CD4-positive, alpha-beta T cell treated with Interleukin-17A for 4 hours (primary cell): ENCODE data around the gene NOP16.

Experiments
- DNase-seq: peaks from one replicate; pipeline ENCODE4 v3.0.0-alpha.2; 2020; ENCODE audit warnings: mixed read lengths

The NOP16 gene

DNA sequence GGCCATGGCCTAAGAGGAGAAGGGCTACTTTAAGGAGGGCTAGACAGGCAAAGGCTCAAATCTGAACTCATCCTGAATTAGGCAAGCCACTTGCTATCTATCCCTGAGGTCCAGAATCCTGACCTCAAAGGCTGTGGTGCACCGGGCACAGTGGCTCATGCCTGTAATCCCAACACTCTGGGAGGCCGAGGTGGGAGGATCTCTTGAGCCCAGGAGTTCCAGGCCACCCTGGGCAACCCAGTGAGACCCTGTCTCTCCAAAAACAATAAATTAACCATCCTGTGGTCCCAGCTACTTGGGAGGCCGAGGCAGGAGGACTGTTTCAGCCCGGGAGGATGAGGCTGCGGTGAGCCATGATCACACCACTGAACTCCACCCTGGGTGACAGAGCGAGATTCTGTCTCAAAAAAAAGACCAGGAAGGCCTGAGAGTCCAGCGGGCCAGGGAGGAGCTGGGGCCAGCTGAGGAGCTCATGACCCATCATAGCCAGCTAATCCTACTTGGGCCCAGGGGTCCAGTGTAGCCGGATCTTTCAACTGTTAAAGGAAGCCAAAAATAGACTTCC lies 4.0 kb downstream of the NOP16 start:
- DNase-seq, result no peak

DNA sequence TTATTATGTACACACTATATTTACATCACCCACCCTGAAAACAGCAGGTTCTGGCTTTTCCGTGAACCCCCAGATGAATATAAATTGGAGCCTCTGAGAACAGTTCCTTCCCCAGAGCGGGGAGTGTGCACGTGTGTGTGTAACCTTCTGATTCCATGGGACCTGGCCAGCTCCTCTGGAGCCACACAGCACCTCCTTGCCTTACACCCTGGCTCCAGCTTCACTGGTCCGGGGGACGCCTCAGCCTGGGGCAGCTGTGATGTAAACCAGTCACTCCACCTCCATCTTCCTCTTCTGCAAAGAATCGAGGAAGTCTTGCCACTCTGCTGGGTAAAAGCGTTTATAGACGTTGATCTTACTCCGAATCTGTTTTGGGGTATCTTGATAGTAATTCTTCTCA lies 4.4 kb downstream of the NOP16 start:
- no peak for DNase-seq

DNA sequence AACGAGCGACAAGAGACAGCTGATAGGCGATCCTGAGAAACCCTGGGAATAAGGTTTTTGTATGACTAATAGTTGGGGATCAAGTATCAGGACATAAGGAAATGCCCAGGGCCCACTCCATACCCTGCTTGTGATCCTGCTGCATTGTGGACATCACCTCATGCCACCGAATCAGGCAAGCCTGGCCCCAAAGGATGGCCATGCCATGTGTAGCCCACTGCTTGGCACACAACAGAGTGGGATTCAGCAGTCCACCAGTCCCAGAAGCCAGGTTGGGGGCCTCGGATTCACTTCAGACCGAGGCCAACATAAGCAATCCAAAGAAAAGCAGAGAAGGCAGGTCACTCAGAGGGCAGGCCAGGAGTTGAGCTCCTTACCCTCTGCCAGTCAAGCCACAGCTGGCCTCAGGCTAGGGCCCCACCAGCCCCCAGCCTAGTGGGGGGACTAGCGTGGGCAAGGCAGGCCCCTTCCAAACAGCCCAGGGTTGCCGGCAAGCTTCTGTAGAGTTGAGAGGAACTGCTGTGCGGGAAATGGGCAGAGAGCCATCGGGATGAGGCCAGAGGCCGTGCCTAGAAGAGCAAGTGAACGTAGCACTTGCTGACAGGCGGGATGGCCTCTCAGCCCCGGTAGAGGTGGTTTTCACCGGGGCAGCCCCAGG lies 5.0 kb downstream of the NOP16 start:
- DNase-seq, result no peak

DNA sequence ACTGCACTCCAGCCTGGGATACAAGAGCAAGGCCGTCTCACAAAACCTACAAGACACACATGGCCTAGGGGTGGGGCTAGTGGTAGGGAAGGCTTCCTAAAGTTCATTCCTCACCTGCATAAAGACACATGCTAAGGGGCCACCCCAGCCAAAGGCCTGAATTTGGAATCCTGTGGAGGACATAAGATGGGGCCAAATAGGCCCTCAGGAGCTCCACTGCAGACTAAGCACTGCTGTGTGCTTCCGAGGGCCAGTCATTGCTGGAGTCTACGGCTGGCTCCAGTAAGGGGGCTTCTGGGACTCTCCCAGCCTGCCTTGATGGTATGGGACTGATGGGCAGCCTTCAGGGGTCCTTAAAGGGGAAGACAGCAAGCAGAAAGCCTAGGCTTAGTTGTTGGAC lies 5.7 kb downstream of the NOP16 start:
- no peak for DNase-seq

DNA sequence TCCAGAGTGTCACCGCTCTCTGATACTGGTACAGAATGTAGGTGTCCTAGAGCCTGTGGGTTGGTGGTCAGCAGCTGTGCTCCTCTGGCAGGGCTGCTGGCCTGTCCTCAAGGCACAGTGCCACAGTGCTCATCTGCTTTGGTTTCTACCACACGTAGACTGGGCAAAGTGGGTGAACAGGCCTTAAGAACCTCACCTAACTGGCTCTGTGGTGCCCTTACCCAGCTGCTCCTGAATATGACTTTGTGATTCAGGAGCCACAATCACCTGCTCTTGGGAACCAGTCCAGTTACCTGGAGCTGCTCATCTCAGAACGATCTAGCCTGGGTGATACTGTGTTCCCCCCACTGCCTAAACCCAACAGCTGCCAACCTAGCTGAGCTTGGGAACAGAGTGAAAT lies 6.4 kb downstream of the NOP16 start:
- no peak for DNase-seq

DNA sequence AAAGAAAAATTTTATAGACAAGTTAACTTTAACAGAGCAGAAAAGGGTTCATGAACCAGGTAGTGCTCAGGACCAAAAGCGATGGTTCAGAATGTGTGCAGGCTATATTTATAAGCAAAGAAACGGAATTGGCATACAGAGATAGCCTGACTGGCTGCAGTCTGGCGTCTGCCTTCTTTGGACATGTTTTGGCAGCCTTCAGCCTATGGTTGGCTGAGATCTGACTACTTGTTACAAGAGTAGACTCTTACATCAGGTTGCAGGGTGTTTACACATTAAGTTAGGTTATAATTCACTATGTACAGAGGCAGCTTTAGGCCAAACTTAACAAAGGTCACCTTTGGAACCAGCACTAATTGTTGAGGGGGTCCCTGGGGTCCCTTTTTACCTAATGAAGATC lies 7.0 kb downstream of the NOP16 start:
- no peak for DNase-seq

DNA sequence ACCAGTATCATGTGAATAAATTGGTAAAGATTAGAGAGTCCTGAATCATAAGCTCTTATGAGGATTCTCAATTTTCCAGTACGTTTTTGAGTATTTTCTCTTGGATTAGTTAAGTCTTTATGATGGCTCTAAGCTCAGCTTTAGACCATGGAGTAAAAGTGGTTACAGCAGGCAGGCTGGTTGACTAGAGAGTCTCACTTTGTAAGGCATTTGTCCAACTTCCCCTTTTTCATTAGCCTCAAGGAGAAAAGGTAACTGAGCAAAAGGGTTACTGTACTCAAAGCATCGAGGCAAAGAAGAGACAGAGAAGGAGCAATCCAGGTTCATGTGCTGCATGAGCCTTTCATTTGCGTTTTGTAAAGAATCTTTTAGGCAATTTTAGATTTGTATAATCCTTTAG lies 8.5 kb downstream of the NOP16 start:
- no peak for DNase-seq

DNA sequence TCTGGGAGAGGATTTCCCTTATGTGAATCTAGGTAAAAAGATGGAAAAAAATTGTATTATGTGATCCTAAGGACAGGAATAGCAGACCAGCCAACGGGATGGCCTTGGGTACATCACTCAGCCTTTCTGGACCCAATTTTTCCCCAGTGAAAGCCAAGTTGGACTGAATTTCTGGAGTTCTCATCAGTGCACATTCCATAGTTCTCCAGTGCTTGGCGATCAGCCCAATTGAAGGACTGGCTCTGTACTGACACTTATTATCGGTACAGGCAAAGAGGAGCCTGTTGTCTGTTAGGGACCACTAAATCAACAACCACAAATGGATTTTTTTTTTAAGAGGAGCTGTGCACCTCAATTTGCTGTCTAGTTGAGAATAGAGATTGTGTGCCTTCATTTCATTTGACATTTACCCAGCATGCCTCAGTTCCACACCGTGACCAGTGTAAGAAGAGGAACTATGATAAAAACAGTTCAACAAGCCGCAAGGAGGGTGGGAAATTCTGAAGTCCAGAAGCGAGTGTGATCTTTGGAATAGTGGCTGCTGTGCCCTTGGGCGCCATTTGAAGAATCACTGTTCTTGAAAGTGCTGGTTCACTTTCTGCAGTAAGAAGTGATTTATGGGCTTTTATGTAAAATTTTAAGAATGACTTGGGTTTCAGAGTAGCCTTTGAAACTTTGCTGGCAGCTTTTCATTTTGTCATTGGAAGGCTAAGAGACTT lies 15.1 kb downstream of the NOP16 start:
- DNase-seq, result no peak

DNA sequence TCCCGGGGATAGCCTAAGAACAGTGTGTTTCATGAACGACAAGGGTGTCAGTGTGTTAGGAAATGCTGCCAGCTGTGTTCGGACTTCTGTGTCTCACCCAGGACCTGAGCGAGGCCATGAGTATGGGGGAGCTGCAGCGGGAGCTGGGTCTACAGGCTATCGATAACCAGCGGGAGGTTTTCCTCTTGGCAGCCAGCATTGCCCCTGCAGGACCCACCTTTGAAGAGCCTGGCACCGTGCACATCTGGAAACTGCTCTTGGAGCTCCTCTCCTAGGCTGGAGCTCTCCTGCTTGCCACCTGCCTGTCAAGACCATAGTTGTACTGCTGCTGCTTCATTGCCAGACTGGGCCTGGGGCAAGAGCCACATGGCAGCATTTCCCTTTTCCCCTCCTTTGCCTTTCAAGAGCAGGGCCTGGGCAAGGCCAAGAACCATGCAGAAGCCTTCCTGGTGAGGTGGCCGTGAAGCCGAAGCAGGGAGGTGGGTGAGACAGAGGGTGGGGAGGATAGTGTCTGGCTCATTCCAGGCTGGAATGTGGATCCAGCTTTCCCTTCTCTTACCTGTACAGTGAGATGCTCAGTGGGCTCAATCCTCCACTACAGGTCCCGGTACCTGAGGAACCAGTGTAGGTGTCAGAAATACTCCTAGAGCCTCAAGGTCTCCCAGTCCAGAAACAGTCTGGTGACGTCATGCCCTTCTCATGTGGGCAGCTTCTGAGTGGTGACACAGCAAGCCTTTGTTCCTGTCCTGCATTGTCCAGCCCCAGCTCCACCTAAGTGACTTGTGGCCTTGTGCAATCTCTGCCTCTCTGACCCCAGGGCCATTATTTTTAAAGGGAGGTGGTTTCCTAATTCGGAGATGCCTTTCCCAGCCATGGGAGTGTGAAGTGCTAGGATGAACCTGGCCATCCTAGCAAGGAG lies 16.5 kb downstream of the NOP16 start:
- no peak for DNase-seq

DNA sequence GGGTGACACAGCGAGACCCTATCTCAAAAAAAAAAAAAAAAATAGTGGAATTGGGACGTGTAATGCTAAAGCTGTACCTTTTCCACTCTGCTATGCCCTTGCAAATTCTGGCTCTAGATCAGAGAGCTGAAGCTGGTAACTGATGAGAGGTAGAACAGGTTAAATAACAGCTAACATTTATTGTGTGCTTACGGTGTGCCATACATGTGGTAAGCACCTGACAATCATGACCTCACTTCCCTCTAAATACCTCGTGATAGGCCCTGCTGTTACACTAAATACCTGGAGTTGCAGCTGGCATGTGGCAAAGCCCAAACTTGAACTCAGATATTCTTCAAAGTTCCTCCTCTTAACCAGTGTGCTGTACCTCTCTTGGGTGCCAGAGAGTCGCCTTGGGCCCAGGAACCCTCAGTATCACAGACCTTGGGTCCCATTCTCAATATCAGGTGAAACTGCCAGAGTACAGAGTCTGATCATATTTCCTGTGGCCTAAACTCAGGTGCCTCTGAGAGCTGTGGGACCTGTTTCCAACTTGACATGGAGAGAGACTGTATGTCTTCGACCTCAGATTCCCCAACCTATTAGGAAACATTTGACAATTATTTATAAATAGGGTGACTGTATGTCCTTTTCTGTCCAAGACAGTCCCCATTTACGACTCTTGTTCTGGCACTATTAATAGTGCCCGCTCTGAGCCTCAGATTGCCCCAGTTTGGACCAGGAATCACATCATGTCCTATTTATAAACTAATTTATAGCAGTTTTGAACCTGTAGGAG lies 18.3 kb downstream of the NOP16 start:
- no peak for DNase-seq

DNA sequence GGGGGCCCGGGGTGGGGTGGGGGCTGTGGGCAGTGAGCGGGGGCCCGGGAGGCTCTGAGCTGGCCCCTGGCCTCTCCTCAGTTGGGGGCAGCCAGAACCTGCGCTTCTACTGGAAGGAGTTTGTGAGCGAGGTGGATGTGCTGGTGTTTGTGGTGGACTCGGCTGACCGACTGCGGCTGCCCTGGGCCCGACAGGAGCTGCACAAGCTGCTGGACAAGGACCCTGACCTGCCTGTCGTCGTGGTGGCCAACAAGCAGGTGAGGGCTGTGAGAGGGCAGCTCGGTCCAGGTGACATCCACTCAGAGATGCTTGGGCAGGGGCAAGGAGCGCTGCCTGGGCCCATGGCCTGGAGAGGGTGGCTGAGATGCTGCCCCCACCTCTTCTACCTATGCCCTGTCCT lies 19.7 kb downstream of the NOP16 start:
- DNase-seq, result no peak

DNA sequence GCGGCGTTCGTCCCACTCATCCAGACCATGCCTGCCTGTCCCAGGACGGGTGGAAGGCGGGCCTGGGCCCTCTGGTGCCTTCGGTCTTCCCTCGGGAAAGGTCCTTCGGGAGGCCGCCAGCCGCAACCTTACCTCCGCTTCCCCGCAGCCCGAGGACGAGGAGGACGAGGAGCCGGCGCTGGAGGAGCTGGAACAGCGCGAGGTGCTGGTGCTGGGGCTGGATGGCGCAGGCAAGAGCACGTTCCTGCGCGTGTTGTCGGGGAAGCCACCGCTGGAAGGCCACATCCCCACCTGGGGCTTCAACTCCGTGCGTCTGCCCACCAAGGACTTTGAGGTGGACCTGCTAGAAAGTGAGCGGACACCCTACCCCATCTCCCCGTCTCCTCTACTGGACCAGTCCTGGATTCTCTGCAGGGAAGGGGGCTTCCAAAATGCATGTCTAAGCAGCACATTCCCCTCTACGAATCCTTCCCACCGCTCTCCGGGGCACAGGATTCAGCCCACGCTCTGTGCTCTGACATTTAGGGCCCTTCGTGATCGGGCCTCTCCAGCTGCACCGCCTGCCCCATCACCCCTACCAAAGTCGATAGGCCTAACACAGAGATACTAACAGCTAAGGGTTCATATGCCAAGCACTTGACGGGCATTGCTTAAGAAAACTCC lies 22.0 kb downstream of the NOP16 start:
- no peak for DNase-seq

DNA sequence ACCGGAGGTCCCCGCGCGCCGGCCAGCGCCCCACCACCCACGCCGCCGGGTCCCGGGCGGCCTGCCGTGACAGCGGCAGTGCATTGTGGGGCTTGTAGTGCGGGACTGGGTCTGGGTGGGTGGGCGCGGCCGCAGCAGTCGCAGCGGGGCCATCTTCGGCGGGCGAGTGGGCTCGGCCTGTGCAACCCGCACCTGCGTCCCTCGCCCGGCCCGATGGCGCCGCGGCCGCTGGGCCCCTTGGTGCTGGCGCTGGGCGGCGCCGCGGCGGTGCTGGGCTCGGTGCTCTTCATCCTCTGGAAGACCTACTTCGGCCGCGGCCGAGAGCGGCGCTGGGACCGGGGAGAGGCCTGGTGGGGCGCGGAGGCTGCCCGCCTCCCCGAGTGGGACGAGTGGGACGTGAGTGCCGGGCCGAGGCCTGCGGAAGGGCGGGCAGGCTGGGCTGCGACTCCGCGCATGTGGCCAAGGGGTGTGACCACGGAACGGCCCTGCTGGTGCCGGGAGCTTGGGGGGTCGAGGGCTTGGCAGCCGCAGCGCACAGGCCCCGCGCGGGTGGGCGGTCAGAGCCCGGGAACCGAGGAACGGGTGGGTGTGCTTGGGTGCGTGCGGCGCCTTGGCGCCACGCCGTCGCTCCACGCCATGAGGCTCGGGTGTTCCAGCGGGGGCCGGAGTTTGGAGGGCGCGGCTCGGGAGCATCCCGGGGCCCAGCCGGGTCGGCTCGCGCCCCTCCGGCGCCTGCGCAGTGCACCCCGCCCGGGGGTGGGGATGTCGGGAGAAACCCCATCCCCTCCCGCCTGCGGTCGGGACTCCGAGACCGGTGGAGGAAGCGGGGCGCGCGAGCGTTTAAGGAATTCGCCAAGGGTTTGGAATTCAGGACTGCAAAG lies 22.8 kb downstream of the NOP16 start, which contains the start of gene ARL10:
Gene ARL10 (plus strand): TSS at position 137 of the 881 bp plus-strand sequence. CDS start 77 bp downstream, at position 214.
- peak; percentile 72 for DNase-seq

DNA sequence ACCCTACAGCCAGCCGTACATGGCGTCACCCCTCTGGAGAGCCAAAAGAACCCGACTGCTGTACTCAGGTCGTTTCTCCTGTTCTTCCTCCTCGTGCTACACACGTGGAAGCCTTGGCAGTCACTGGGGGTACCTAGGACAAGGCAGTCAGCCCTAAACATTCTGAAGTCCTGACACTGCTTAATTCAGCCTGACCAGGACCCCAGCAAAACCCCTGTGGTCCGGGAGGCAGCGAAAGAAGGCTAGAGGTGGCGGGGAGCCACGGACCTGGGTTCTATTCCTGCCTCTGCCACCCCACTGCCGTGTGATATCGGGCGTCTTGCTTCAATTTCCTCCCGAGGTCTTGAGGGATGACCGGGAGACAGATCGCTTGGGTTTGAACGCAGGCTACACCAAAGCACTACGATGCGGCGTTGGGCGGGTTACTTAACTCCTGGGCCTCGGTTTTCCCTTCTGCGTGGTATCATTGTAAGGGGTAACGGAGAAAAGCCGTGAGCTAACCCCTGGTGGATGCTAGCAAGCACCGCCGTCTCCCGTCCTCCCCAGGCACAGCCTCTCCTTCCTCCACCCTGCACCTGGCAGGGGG lies 23.5 kb downstream of the NOP16 start:
- no peak for DNase-seq

DNA sequence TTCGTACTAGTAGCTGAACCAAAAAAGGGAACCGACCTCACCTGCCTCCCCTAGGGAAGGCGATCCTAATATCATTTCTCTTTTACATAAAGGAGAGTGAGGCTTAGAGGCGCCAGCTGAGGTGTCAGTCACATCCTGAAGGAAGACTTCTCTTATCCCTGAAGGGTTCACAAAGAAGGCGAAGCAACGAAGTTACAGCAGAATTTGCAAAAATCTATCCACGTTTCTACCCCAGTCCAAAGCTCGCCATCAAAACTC lies 26.2 kb downstream of the NOP16 start:
- DNase-seq, result no peak

DNA sequence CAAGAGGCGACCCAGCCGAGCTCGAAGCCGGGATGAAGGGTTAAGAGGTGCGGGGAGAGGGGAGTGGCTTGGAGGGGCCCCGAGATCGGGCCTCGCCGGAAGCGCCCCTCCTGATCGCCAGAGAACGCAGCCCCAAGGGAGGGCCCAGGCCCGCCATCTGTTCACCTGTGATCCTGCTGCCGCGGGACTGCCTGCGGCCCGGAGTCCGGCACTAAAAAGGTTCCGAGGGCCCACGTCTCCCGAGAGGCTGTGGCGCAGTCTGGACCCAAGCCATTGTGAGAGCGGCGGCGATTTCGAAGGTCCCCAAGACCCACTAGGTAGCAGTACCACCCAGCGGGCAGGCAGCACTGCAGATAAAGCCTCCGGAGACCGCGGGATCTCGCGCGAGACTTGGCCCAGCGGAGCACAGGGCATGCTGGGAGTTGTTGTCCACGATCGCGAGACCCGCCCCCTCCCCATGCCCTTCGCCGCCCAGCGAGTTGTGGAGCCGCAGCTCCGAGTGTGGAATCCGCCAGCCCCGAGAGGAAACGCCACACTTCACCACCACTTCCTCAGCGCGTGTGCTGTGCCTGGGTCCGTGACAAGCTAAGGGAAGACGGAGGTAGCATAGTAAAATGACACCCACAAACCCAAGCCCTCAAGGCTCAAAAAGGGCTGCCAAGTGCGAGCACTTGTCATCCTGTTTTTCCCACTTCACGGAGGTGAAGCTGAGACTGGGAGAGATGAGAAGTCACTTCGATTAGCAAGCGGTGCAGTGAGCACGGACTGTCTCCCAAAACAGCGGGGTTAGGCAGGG lies 26.8 kb downstream of the NOP16 start, which contains the start of gene KIAA1191:
Gene KIAA1191 (minus strand): TSS at position 328 of the 796 bp plus-strand sequence. CDS start 2,256 bp downstream, outside the sequence.
- DNase-seq, result peak; percentile 97

DNA sequence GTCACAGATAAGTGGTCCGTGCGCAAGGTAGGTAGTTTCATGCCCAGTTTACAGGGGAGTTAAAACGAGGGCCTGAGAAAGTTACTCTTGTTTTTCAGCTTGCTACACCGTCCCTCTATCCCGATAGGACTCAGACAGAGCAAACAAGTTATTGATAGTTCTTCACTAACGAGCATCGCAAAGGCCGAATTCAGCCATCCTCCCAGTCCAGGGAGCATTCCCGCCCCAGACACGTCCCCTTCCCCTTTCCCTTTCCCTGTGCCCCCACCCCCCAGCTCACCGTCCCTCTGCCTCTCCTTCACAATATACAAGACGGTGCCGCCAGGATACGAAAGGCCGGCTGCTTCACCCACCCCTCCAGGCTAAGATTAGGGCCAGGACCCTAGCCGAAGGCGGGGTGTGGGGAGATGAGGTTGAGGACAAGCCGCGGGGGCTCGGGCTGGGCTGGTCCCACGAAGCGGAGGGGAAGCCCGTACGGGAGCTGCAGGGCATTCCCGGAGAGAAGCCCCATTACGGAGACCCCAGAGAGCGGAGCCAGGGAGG lies 27.4 kb downstream of the NOP16 start:
- no peak for DNase-seq

DNA sequence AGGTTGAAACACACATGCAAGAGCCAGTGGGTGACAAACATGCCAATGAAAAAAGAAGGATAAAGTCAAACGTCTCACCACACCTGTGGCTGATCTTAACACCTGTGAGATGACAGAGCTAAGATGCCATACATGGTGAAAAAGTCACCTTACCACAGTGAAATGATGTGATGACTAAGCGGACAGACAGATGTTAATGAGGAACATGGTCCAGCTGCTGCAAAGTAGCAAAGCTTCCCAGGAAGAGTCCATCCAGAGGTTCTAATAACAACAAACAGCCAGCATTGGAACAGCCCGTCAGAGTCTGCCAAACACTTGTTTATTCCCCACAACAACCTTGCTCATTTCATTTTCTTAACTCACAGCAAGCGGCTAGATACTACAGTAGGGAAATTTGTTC lies 28.7 kb downstream of the NOP16 start:
- no peak for DNase-seq

DNA sequence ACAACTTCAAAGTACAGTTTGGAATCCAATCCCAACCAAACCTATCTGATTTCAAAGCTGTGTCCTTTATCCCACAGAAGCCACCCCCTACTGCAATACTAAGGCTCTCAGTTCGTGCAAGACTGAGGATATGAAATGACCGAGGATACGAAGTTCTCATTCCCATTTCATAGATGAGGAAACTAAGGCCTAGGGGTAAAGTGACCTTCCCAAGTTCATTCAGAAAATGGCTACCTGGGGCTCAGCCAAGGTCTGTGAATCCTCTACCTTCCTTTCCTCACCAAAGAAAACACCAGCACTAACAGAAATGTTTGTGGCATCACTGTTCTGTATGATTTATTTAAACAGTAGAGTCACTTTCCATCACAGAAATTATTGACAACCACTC lies 32.2 kb downstream of the NOP16 start:
- no peak for DNase-seq
